Endometrial microvascular endothelial cells (primary cell): ENCODE measurements around the gene TMEM161A. TPM values are rescaled to one million over a fixed set of nuclear protein-coding genes. Genes with fewer than 3 reads are reported as not detected.
"Not testable (repeated sequence)": the region's sequence is repeated elsewhere in the genome, so short reads cannot be mapped to it uniquely, and the experiment has no call there.

Source experiments
- in situ Hi-C: cut with HindIII; loops from 2 replicates; pipeline ENCODE4 v1.10.0; 2017; ENCODE audit warnings: low sequenced_read_pairs, low pct_unique_long_range_greater_than_20kb; ENCODE audit errors: inconsistent ontology term
- total RNA-seq: library from RNA; depleted of rRNA; stranded (reverse); fragments of >200 nt; gene quantifications from one replicate; pipeline ENCODE4 v1.2.3, GENCODE V29; 2015; ENCODE audit errors: inconsistent ontology term

TMEM161A gene
- total RNA-seq, 1 donor from 2014 or later = 25.1 TPM

DNA sequence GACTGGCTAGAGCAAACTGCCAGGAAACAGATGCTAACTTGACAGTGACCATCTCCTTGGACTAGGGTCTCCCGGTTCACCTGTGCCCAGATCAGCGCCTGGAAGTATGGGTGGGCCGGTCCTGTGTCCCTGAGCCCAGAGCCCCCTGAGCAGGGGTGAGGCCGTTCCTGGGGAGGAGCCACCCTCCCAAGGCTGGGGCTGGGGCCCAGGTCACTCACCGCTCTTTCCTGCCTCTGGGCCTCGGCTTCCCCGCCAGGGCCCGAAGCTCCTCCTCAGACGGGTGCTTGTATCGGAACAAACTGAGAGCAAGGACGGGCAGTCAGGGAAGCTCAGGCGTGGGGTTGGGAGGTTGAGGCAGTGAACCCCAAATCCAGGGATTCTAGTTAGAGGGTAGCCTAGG lies 5.4 kb downstream of the TMEM161A start:
- in situ Hi-C loops = no loop called here

DNA sequence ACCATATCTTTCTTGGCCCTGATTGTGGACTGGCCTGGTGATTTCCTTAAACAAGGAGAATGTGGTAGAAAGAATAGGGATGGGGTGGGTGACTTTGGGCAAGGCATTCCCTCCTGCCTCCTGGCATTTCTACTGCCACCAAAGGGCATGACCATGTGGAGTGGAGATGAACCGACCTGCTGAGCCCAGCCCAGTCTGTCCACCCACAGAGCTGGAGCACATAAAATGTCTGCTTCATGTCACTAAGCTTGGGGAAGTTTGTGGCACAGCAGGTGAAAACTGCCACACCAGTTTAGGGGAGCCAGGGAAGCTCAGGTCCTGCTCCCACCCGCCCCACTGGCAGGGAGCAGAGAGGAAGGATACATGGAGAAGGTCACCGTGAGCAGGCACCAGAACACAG lies 6.3 kb downstream of the TMEM161A start:
- in situ Hi-C loops = no loop called here

DNA sequence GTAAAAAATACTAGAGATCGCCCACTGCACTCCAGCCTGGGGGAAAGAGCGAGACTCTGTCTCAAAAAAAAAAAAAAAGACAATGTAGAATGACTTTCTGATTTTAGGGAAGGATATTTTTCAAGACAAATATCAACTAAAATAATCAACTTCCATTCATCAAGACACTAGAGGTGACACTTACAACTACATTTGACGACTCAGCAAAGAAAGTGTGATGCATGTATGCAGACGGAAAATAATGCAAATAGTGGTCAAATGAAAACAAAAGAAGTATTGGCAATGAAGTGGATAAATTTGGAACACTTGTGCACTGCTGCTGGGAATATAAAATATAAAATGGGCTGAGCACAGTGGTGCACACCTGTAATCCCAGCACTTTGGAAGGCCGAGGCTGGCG lies 12.2 kb downstream of the TMEM161A start:
- in situ Hi-C loops = no loop called here

DNA sequence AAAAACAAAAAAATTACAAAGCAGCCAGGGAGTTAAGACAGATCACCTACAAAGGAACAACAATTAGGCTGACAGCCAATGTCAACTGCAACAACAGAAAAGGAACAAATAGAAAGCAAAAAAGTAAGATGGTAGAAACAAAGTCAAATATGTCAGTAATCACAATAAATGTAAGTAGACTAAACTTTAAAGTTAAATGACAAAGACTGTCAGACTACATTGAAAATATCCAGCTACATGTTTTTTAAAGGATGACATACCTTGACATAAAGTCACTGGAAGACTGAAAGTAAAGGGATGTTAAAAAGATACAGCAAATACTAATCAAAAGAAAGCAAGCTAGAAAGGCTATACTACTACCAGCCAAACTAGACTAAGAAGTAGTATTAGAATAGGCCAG lies 14.9 kb downstream of the TMEM161A start:
- in situ Hi-C loops = no loop called here

DNA sequence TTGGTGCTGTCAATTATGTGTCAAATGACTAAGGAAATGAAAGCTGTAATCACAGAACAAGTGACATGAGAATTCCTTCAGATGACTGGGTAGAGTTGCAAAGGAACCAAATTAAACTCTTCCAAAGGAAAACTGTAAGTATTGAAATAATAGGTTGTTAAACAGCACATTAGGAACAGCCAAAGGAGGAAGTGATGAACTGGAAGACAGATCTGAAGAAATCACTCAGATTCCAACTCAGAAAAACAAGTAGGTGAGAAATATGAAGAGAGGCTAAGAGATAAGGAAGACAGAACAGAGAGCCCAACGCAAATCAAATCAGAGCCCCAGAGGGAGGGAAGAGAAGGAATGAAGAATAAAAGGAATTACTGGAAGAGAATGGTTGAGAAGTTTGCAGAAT lies 15.4 kb downstream of the TMEM161A start:
- in situ Hi-C loops = no loop called here

DNA sequence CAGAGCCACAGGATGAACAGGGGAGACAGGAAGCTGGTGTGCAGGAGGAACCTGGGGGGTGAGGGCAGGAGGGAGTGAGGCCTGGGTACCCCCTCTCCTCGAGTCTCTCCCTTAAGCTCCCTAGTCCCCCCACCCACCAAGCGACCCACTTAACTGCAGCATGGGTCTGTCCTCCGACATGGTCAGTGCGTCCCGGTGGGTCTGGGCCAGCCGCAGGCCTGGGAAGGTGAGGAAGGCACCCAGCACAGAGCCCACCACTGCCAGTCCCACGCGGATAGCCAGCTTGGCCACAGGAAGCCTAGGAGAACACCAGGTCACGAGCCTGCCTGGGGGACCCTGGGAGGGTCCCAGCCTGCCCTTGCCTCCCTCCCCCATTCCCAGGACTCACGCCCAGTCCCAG lies 16.9 kb downstream of the TMEM161A start:
- in situ Hi-C loops = no loop called here

DNA sequence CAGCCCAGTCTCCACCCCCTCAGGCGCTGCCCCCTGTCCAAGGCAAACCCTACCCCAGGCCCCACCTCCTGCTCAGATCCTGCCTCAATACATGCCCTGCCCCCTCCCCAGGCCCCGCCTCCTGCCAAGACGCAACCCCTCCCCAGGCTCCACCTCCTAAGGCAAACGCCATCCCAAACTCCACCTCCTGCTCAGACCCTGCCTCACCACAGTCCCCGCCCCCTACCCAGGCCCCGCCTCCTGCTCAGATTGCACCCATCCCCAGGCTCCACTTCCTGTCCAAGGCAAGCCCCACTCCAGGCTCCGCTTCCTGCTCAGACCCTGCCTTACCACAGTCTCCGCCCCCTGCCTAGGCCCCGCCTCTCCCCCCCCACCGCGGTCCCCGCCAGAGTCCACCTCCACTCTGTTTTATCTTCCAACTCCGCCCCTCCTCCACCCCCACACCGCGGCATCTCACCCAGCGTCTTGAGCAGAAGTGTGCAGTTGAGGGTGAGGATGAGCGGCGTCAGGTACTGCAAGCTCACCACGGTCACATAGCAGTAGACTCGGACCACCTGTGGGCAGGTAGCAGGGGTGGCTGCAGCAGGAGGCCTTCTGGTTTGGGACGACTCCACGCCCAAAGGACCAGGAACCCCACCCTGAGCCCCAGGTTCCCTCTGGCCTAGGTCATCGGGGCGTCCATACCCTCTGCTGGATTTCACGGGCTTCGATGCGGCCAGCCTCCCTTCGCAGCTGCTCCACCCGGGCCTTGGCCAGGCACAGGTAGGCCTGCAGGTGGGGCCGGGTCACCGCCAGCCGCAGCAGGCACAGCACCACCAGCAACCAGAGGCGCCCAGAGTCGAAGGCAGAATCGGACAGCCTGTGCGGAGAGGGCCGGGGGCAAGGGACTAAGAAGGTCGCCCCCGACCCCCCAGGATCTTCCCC lies 17.7 kb downstream of the TMEM161A start:
- in situ Hi-C loops = no loop called here

DNA sequence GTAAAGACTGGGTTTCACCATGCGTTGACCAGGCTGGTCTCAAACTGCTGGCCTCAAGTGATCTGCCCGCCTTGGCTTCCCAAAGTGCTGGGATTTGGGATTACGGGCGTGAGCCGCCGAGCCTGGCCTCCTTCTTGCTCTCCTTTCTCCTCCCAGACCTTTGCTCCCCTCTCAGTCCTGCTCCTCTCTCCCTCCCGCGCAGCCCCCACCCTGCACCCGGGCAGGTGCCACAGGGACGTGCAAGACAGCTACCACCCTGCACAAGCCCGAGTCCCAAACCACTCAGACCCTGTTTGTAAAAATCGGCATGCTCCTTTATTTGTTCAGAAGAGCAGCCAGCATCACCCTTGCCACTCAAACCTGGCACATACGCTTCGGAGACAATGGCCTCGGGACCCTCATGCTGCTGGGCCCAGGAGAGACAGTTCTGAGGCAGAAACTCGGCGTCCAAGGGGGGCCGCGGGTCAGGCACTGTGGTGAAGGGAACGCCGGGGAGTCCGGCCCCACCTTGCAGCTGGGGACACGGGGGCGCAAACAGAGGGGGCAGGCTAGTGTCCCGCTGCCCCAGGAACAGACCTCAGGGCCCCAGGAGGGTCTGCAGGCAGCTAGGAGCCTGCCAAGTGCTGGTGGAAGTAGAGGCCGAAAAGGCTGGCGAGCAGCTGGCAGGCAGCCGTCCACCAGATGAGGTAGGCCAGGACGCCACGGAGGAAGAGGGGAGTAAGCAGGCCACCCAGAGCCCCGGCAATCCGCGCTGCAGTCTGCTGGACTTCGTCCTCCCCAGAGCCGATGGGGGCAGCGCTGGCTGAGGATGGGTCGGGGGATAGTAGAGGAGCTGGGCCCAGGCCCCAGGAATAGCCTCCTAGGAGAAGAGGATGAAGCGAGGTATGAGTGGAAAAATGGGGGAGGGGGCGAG lies 18.7 kb downstream of the TMEM161A start:
- in situ Hi-C loops = no loop called here

DNA sequence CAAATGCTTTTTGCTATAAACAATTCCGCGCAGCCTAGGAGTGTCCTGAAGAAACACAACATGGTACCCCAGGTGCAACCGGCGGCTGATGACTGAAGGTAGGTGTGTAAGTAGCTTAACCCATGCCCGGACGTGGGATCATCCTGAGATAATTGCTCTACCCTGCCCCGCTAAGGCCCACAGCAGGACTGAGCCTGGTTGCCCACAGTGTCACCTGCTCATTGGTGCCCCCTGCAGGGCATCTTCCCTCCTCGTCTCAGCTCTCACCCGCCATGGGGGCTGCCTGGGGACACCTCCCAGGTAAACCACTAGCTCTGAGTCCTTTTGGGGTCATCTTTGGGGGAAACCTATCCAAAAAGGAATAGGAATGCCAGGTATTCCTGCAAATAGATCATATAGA lies 22.3 kb downstream of the TMEM161A start:
- in situ Hi-C loops = no loop called here

DNA sequence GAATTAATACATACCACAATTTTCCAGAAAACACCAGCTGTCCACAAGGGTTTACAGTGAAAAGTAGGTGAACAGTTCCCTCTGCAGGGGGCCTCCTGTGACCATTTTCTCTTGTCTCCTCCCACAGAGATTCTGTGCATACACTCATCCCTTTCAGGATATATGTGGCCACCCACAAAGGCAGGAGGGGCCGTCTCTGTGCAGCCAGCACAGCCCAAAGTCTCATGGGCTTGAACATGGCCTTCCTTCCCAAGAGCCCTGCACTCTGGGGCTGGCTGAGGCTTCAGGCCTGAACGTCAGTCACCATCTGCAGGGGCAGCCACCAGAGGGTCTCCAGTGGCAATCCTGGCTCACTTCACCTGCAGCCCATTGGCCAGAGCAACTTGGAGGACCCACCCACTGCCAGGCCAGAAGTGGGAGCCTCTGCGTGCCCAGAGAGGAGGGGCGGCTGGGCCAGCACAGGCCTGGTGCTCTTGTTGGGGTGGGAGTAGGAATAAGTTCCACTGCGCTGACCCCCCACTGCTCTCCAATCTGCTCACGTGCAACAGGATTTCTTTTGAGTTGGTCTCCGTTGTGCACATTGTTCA lies 25.1 kb downstream of the TMEM161A start:
- in situ Hi-C loops = no loop called here

DNA sequence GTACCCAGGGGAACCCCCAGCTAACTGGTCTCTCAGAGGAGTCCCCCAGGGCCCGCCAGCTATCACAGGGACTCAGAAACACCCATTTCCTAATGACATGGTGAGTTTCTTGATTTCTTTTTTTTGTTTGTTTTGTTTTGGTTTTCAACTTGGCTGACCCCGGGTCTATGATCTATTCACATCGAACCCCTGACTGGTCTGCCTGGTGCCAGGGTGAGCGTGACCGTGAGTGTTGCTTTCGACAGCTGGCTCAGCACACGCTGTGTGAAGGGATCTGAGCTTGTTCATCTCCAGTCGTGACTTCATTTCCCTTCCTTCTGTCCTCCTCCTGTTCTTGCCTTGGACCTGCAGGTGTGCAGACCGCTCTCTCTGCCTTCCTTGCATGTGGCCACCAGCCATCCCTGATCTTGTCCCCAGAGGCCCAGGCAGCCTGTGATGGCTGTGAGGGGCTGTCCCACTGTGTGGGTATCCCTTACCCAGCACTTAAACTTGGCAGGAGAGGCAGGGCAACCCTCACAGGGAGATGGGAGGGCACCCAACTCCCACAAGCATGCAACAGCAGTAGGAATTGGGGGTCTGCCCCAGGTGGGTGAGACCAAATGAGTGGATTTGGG lies 26.2 kb downstream of the TMEM161A start:
- in situ Hi-C loops = no loop called here

DNA sequence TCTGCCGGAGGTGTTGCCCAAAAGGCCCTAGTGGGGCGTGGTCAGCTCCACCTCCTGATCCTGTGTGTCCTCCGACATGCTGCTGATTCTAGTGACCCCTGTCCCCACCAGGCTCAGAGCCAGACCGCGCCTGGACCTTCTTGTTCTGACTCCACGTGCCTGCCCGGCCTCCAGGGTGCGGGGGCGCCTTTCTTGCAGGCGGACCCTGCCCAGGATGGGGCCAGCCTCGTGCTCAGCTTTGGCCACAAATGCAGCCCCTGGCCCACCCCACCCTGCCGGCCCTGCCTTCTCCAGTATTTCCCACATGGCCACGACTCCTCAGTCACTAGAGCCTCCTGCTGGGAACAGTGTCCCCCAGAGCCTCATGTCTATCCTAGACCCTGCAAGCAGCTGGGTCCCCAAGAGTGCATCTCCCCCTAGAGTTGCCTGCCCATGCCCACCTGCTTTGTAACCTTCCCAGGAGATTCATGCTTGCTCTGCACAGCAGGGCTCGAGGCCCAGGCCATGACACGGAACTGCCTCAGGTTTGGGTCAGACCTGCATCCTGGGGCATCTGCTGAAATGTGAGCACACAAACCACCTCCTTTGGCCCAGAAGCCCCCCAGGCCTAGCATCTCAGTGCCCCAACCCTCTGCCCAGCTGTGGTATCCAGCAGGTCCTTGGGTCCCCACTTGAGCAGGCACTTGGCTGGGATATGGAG lies 27.0 kb downstream of the TMEM161A start:
- in situ Hi-C loops = no loop called here

DNA sequence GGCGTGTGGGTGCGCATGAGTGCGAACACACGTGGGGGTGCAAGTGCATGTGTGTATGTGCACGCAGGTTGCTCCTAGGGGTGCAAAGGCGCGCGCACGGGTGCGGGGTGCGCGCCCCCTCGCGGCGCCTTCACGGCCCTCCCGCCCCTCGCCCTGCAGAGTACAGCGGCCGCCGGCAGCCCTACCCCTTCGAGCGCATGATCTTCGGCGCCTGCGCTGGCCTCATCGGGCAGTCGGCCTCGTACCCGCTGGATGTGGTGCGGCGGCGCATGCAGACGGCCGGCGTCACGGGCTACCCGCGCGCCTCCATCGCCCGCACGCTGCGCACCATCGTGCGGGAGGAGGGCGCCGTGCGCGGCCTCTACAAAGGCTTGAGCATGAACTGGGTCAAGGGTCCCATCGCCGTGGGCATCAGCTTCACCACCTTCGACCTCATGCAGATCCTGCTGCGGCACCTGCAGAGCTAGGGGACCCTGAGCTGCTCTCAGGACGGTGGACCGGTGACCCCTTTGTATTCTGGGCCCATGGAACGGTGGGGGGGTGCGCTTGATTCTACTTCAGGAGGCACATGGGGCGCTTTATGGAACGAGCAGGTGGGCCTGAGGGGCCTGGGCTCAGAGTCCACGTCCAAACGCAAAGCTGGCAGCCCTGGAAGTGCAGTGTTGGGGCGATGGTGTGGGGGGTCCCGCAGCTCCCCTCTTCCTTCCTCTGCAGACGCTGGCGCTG lies 27.7 kb downstream of the TMEM161A start:
- in situ Hi-C loops = no loop called here

DNA sequence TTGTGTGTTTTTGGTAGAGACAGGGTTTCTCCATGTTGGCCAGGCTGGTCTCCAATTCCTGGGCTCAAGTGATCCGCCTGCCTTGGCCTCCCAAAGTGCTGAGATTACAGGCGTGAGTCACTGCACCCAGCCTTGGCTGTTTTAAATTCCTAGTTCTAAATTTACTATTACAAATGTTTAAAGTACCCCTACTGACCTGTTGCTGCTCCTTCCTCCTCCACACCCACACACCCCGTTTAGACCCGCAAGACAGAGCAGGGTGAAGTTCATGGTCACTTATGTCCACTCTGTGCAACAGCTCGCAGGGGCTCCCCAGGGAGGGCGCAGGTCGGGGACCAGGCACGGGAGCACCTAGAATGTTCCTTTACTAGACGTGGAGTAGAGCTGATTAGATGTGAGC lies 28.7 kb downstream of the TMEM161A start:
- in situ Hi-C loops = no loop called here

DNA sequence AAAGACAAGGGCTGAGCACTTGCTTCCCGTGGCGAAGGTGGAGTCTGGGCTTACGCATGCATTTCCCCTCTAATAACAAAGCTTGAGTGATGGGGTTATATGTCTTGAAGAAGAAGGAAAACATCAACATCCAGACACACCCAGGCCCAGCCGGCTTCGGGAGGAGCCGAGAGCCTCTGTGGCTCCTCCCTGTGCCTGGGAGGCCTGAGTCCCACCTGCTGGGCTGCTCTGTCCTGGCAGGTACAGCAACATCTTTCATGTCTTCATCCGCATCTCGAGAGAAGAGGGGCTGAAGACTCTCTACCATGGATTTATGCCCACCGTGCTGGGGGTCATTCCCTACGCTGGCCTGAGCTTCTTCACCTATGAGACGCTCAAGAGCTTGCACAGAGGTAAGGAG lies 30.6 kb downstream of the TMEM161A start:
- in situ Hi-C loops = no loop called here

DNA sequence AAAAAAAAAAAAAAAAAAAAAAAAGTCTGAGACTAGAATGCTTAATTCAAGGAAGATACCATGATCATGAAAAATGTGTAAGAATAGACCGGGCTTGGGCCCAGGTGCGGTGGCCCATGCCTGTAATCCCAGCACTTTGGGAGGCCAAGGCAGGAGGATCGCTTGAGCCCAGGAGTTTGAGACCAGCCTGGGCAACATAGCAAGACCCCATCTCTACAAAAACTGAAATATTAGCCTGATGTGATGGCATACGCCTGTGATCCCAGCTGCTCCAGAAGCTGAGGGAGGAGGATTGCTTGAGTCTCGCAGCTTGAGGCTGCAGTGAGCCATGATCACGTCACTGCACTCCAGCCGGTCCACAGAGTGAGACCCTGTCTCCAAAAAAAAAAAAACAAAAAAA lies 31.3 kb downstream of the TMEM161A start:
- in situ Hi-C loops = not testable (repeated sequence)

DNA sequence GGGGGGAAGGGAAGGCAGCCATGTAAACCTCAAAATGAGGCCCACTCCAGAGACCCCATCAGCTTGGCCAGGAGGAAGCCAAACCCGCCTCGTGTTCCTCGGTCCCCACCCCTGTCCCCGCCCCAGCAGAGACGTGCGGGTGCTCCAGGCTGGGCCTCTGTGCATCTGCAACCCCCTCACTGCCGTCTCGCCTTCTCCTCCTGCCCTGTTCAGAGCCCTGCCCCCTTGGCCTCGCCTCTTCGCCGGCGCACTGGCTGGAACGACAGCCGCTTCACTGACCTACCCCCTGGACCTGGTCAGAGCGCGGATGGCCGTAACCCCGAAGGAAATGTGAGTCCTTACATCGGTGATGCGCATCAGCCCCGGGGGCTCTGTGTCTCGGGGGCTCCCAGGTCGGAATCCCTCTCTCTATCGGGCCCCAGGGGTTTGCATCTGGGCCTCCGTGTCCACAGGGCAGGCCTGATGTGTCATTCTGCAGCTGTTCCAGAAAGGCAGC lies 32.2 kb downstream of the TMEM161A start:
- in situ Hi-C loops = no loop called here
